ENCODE measurements around the gene BEX3. TPM values are rescaled to one million over a fixed set of nuclear protein-coding genes. Genes with fewer than 3 reads are reported as not detected.

BEX3 gene
- total and polyA plus RNA-seq, 2 experiments from 2014 or later = 427 to 714 TPM

- H3K27ac Mint-ChIP-seq = no peak overlapping the region
- peaks cover 24% of the 10 kb centered on the region for H3K4me1 Mint-ChIP-seq
- H3K79me2 ChIP-seq (replicated peaks; ENCODE audit: insufficient read depth) = peaks cover 12% of the 10 kb centered on the region
- H3K27me3 ChIP-seq (ENCODE audit: insufficient read depth) = no peaks in the 10 kb centered on the region
- no peaks in the 10 kb centered on the region for H4K20me1 ChIP-seq (replicated peaks; ENCODE audit: insufficient read depth)
- H3K27ac ChIP-seq (ENCODE audit: low read depth) = no peak overlapping the region
- H3K27me3 Mint-ChIP-seq (ENCODE audit: insufficient read depth, low read depth, poor library complexity) = no peaks in the 10 kb centered on the region
- H3K36me3 Mint-ChIP-seq (ENCODE audit: low read depth) = peaks cover 13% of the 10 kb centered on the region
- H3K36me3 ChIP-seq (ENCODE audit: insufficient read depth) = no peaks in the 10 kb centered on the region; the same call in 1 of the 2 replicates
- no peak overlapping the region for H3K4me2 ChIP-seq
- DNase-seq (ENCODE audit: low spot score) (no peak), ATAC-seq (no peak)
- H3K4me3 ChIP-seq = no peak overlapping the region
- peaks cover 11% of the 10 kb centered on the region for H3K4me1 ChIP-seq (ENCODE audit: insufficient read depth)
- H3K9me2 ChIP-seq (ENCODE audit: insufficient read depth) = no peaks in the 10 kb centered on the region
- H3K4me3 Mint-ChIP-seq = no peak overlapping the region
- no peaks in the 10 kb centered on the region; the same call in 2 of the 3 replicates for H3K9me3 Mint-ChIP-seq
- no peak for TF ChIP-seq ZNF462 (CRISPR knock-in tag; IDR thresholded peaks at IDR 0.05)
- TF ChIP-seq REST (IDR thresholded peaks at IDR 0.05; ENCODE audit: unreplicated experiment) = no peak
- no peak for TF ChIP-seq ETS1 (IDR thresholded peaks at IDR 0.05)
- no peak for TF ChIP-seq EZH2 (IDR thresholded peaks at IDR 0.05; ENCODE audit: low read depth, unreplicated experiment)
- no peak for TF ChIP-seq NANOG (IDR thresholded peaks at IDR 0.05; ENCODE audit: borderline replicate concordance)
- no peak for TF ChIP-seq CREB1 (CRISPR knock-in tag; IDR thresholded peaks at IDR 0.05; ENCODE audit: low read depth)
- TF ChIP-seq JUNB (IDR thresholded peaks at IDR 0.05; ENCODE audit: unreplicated experiment) = no peak
- no peaks in the 10 kb centered on the region for H3F3A ChIP-seq (replicated peaks; ENCODE audit: low read depth)
- no peak overlapping the region for H2AFZ ChIP-seq
Observed at GRCh38 chrX:103360916-103361315, 15.4 kb upstream of the BEX3 start.

Measured in GM23338 (cell line).